K562 (cell line): ENCODE results near the gene NR3C1. TPM values are rescaled to one million over a fixed set of nuclear protein-coding genes. Genes with fewer than 3 reads are reported as not detected.

ENCODE experiments used
- ATAC-seq: fragments of 200-7000 bp; cut with Tn5 transposase; 3 replicates; pipeline ENCODE4 v1.9.1; 2020; ENCODE audit warnings: moderate library complexity
- BruUV-seq: library from RNA; stranded (reverse); fragments of 400-500 nt; replicated peaks from 2 replicates; lab custom pipeline; 2021; lab: Mats Ljungman, UMichigan
- CTCF ChIA-PET: fragments of 300-600 bp; formaldehyde crosslinking; extraction: SDS; loops from one replicate; lab custom pipeline; 2021; ENCODE audit warnings: low intra/inter-chr PET ratio; lab: Yijun Ruan, JAX
- POLR2A ChIA-PET: fragments of 300-600, 350-650 bp; sonication (Branson Sonifier 250); formaldehyde crosslinking; extraction: SDS; loops from one replicate; lab custom pipeline; 2021; ENCODE audit warnings: antibody characterized with exemption, inconsistent platforms; lab: Yijun Ruan, JAX
- DNase-seq, 4 experiments: peaks; one replicate each; pipeline versions ENCODE4 v3.0.0 to v3.0.0-alpha.2; 2011 to 2018; ENCODE audit warnings: low spot score in 3 of 4, mixed read lengths in 3 of 4; ENCODE audit errors: extremely low read depth in 1 of 4
- FAIRE-seq: peaks from 2 replicates; lab custom pipeline; 2011; peaks lifted over from hg19 to GRCh38; lab: Jason Lieb, UNC
- H2AFZ ChIP-seq: 2 replicates; pipeline ENCODE4 v1.6.0; 2011; ENCODE audit warnings: low read depth, low read length, control low read depth, inconsistent platforms
- H3K27ac ChIP-seq: fragments of 200-600 bp; 3 replicates; pipeline ENCODE4 v1.8.0; 2011; ENCODE audit warnings: low read depth, mild to moderate bottlenecking, control low read depth, inconsistent platforms, low read length, moderate library complexity, mixed read lengths; ENCODE audit errors: extremely low read depth
- H3K27me3 ChIP-seq, 2 experiments: fragments of 300-600 bp in 1 of 2; 2 replicates in 1 of 2; 3 replicates in 1 of 2; pipeline versions ENCODE4 v1.6.0 to v1.8.0; 2011; ENCODE audit warnings: inconsistent platforms in 2 of 2, low read length in 2 of 2, mild to moderate bottlenecking in 1 of 2, mixed read lengths in 1 of 2, moderate library complexity in 1 of 2; ENCODE audit not compliant: control insufficient read depth in 2 of 2, insufficient read depth in 2 of 2
- H3K36me3 ChIP-seq: fragments of 300-600 bp; 3 replicates; pipeline ENCODE4 v1.8.0; 2011; ENCODE audit warnings: mild to moderate bottlenecking, low read length, inconsistent platforms; ENCODE audit not compliant: control insufficient read depth, insufficient read depth
- H3K4me1 ChIP-seq, 2 experiments: fragments of 200-600 bp in 1 of 2; replicated peaks in 1 of 2; 2 replicates in 1 of 2; 3 replicates in 1 of 2; pipeline versions ENCODE4 v1.5.1 to v1.8.0; 2011; ENCODE audit warnings: inconsistent platforms in 2 of 2, low read length in 2 of 2, mild to moderate bottlenecking in 1 of 2, mixed read lengths in 1 of 2, moderate library complexity in 1 of 2; ENCODE audit not compliant: control insufficient read depth in 2 of 2, insufficient read depth in 2 of 2
- H3K4me2 ChIP-seq: 2 replicates; pipeline ENCODE4 v1.6.1; 2011; ENCODE audit warnings: low read length, control low read depth, inconsistent platforms, mixed read lengths; ENCODE audit not compliant: insufficient read depth
- H3K4me3 ChIP-seq: fragments of 200-600 bp; sonication (generic), shearing (Covaris generic); 2 replicates; pipeline ENCODE4 v1.5.1; 2016; ENCODE audit warnings: control low read depth, inconsistent platforms
- H3K79me2 ChIP-seq: fragments of 200-600 bp; 3 replicates; pipeline ENCODE4 v1.8.0; 2011; ENCODE audit warnings: low read length, inconsistent platforms; ENCODE audit not compliant: control insufficient read depth, insufficient read depth
- H3K9ac ChIP-seq, 2 experiments: 2 replicates each; pipeline versions ENCODE4 v1.6.0 to v1.6.1; 2011; ENCODE audit warnings: low read depth in 2 of 2, low read length in 2 of 2, control low read depth in 1 of 2, inconsistent platforms in 1 of 2, mild to moderate bottlenecking in 1 of 2, mixed read lengths in 1 of 2; ENCODE audit not compliant: insufficient read depth in 1 of 2
- H3K9me1 ChIP-seq: one replicate; pipeline ENCODE4 v1.6.0; 2011; ENCODE audit warnings: inconsistent platforms, mild to moderate bottlenecking, low read length, moderate library complexity; ENCODE audit not compliant: control insufficient read depth, insufficient read depth
- H3K9me3 ChIP-seq: replicated peaks from 2 replicates; pipeline ENCODE4 v1.5.1; 2011; ENCODE audit warnings: low read depth, low read length, inconsistent platforms; ENCODE audit not compliant: control insufficient read depth, insufficient read depth
- H4K20me1 ChIP-seq: replicated peaks from 2 replicates; pipeline ENCODE4 v1.6.1; 2011; ENCODE audit warnings: low read length, inconsistent platforms, mixed read lengths; ENCODE audit not compliant: control insufficient read depth, insufficient read depth
- ATF3 ChIP-seq, 2 experiments: fragments of 450-650 bp in 1 of 2; sonication (generic) in 1 of 2; formaldehyde crosslinking in 1 of 2; IDR thresholded peaks in 1 of 2; conservative IDR thresholded peaks in 1 of 2; 2 replicates each; pipeline versions ENCODE4 v1.6.1 to v1.8.1; 2016 to 2023; ENCODE audit warnings: mild to moderate bottlenecking in 2 of 2, moderate library complexity in 2 of 2, inconsistent platforms in 1 of 2, missing genetic modification reagents in 1 of 2
- STAT6 ChIP-seq: sonication (generic); formaldehyde crosslinking; IDR thresholded peaks from 2 replicates; pipeline ENCODE4 v1.8.1; 2023; ENCODE audit warnings: mild to moderate bottlenecking, missing genetic modification reagents
- WGBS: fragments of 100-300 bp; shearing (Covaris generic); methylation state at CpG from one replicate; pipeline ENCODE4 v1.1.6; 2016; ENCODE audit warnings: low coverage, mixed read lengths; ENCODE audit not compliant: insufficient coverage; ENCODE audit errors: missing lambda C conversion rate; 5-methylcytosine and 5-hydroxymethylcytosine counted together
- in situ Hi-C: fragments of 300-500 bp; cut with MboI; formaldehyde crosslinking; loops from 4 replicates; pipeline ENCODE4 v1.15.0; 2018; ENCODE audit warnings: inconsistent platforms, mixed read lengths
- intact Hi-C: fragments of 100-400 bp; cut with micrococcal nuclease; formaldehyde crosslinking; loops from 2 replicates; pipeline ENCODE4 v1.14.2; 2022
- polyA plus RNA-seq, 8 experiments: library from polyadenylated mRNA; depleted of rRNA in 4 of 8; stranded (reverse) in 5 of 8; unstranded in 3 of 8; fragments of >200 nt; fragmentation: Nextera tagmentation in 2 of 8; fragmentation: Illumina TruSeq in 1 of 8; extraction: Ambion mirVana in 2 of 8; extraction: Trizol in 1 of 8; gene quantifications; 2 replicates each; pipeline versions ENCODE4 v1.2.1 to v1.2.3, GENCODE V29; 2011 to 2014; ENCODE audit warnings: inconsistent platforms in 1 of 8, missing spikeins in 1 of 8
- total RNA-seq, 7 experiments: library from RNA; depleted of rRNA in 6 of 7; stranded (reverse); fragments of >200 nt in 6 of 7; fragmentation: Illumina TruSeq in 2 of 7; extraction: Trizol in 2 of 7; gene quantifications; 2 replicates each; pipeline versions ENCODE4 v1.2.1 to v1.2.3, GENCODE V29; 2011 to 2021; ENCODE audit warnings: low replicate concordance in 1 of 7

The NR3C1 gene
- total and polyA plus RNA-seq, 9 of the 15 experiments (the other 6 are each of a cell fraction or from before 2014, with no cell fraction given): 8.2 to 36.0 (median 15.0) TPM

- peaks cover 13% of the 10 kb centered on the region for H3K9me3 ChIP-seq
- FAIRE-seq (no peak), ATAC-seq (no peak), DNase-seq (no peak)
- H3K27me3 ChIP-seq: no peaks in the 10 kb centered on the region
- H3K9ac ChIP-seq: no peak overlapping the region
- in situ Hi-C loops (no loop called here), intact Hi-C loops (no loop called here)
- H3K4me1 ChIP-seq: no peaks in the 10 kb centered on the region
- 0 out of 3 replicates have a peak, but pooled peaks cover under 1% of the 10 kb centered on the region for H3K36me3 ChIP-seq
- ChIA-PET POLR2A (interaction anchor here (0.6 kb wide), 1 partner anchor 152 kb away, joined by 3 read pairs; no protein-coding TSS in a partner anchor), CTCF (no interaction called here)
- no peak overlapping the region for H3K27ac ChIP-seq
- no peak overlapping the region for H3K4me2 ChIP-seq
- no peak overlapping the region for H2AFZ ChIP-seq
- 91% methylated on average over 2 of the region's 2 CpGs for WGBS
- TF ChIP-seq STAT6 (CRISPR knock-in tag): no peak
- peak; percentile 33; the same call in 1 of the 2 replicates for TF ChIP-seq ATF3 (IDR thresholded peaks at IDR 0.05)
- TF ChIP-seq ATF3 (CRISPR knock-in tag; conservative IDR thresholded peaks at IDR 0.05): no peak
- no peaks in the 10 kb centered on the region for H4K20me1 ChIP-seq
- BruUV-seq: no TSS peak
- H3K79me2 ChIP-seq: peaks cover 45% of the 10 kb centered on the region
- no peaks in the 10 kb centered on the region for H3K9me1 ChIP-seq
- H3K4me3 ChIP-seq: no peak overlapping the region
These were observed 73.6 kb downstream of the NR3C1 start for GRCh38 chr5:143329843-143330242.
